ENCODE data around the gene PLXNA2. TPM values are rescaled to one million over a fixed set of nuclear protein-coding genes. Genes with fewer than 3 reads are reported as not detected.

PLXNA2 gene
- total and polyA plus RNA-seq, 2 of the 13 experiments (the other 11 are each of a cell fraction or from before 2014, with no cell fraction given): 1.1 to 2.1 TPM

DNA sequence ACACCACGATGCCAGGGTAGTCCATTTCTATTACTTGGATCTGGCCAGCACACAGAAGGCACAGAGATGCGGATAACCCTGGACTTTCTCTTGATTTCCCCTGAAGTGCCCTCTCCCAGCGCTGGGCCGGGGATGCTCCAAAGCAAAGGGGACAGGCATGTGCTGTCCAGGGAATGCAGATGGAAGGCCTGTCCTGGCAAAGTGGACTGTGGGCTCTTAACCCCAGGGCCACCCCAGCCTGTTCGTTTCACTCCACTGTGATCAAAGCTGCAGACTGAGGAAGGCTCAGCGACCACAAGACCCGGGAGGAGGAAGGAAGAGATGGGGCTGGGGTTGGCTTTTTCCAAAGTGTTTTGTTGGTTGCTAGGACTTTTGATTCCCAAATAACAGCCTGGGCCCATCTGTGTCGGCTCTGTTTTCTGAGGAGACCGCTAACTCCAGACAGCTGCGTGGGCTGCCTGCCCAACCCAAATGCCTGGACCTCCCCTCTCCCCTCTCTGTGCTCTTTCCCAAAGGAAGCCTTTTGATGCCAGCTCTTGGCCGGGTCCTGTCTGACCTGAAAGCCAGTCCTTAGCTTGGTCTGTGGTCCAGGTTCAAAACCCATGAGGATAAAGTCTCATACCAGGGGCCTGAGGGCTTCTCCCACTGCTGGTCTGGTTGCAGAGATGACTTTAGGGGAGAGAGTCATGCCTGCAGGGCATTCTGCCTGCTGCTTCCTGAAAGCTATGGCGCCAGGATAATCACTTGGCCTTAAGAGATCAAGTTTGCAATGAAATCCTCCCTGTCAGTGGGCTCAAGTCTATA lies 213.7 kb downstream of the PLXNA2 start:
- no peak for DNase-seq (ENCODE audit: low spot score)
- WGBS (ENCODE audit: low lambda C conversion rate): 58% methylated on average over 7 of the region's 12 CpGs
- no TSS peak for BruUV-seq (replicated peaks)
- POLR2A ChIA-PET: no interaction called here
- in situ Hi-C loops (cut with HindIII; ENCODE audit: extremely low pct_ligation_motif_present, low pct_unique_long_range_greater_than_20kb) (no loop called here), intact Hi-C loops (cut with micrococcal nuclease; ENCODE audit: unreplicated experiment) (no loop called here)
- no peak overlapping the region for H3K4me3 ChIP-seq (replicated peaks in 1 of 3; ENCODE audit: insufficient read depth in 1 of 3, low read depth in 2 of 3, low read length in 3 of 3)
- no peaks in the 10 kb centered on the region for H3K4me1 ChIP-seq (ENCODE audit: insufficient read depth, low read length)
- no peak overlapping the region for H3K9ac ChIP-seq (ENCODE audit: insufficient read depth, low read depth, low read length)
- H3K27ac ChIP-seq (ENCODE audit: extremely low read length, insufficient read depth, low read length): no peak overlapping the region
- no peak overlapping the region for H3K4me2 ChIP-seq (ENCODE audit: low read depth, low read length)
- H2AFZ ChIP-seq (ENCODE audit: low read length): no peak overlapping the region
- TF ChIP-seq GABPB1 (CRISPR knock-in tag; IDR thresholded peaks at IDR 0.05): no peak
- no peak for TF ChIP-seq SALL1 (CRISPR knock-in tag; IDR thresholded peaks at IDR 0.05)
- TF ChIP-seq NPAS2 (CRISPR knock-in tag; IDR thresholded peaks at IDR 0.05; ENCODE audit: borderline replicate concordance): no peak
- TF ChIP-seq, protein P1, sequence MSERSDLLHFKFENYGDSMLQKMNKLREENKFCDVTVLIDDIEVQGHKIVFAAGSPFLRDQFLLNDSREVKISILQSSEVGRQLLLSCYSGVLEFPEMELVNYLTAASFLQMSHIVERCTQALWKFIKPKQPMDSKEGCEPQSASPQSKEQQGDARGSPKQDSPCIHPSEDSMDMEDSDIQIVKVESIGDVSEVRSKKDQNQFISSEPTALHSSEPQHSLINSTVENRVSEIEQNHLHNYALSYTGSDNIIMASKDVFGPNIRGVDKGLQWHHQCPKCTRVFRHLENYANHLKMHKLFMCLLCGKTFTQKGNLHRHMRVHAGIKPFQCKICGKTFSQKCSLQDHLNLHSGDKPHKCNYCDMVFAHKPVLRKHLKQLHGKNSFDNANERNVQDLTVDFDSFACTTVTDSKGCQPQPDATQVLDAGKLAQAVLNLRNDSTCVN (CRISPR knock-in tag; IDR thresholded peaks at IDR 0.05; ENCODE audit: borderline replicate concordance): no peak
- TF ChIP-seq, protein P2, sequence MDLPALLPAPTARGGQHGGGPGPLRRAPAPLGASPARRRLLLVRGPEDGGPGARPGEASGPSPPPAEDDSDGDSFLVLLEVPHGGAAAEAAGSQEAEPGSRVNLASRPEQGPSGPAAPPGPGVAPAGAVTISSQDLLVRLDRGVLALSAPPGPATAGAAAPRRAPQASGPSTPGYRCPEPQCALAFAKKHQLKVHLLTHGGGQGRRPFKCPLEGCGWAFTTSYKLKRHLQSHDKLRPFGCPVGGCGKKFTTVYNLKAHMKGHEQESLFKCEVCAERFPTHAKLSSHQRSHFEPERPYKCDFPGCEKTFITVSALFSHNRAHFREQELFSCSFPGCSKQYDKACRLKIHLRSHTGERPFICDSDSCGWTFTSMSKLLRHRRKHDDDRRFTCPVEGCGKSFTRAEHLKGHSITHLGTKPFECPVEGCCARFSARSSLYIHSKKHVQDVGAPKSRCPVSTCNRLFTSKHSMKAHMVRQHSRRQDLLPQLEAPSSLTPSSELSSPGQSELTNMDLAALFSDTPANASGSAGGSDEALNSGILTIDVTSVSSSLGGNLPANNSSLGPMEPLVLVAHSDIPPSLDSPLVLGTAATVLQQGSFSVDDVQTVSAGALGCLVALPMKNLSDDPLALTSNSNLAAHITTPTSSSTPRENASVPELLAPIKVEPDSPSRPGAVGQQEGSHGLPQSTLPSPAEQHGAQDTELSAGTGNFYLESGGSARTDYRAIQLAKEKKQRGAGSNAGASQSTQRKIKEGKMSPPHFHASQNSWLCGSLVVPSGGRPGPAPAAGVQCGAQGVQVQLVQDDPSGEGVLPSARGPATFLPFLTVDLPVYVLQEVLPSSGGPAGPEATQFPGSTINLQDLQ (CRISPR knock-in tag; IDR thresholded peaks at IDR 0.05): no peak
- TF ChIP-seq ZNF30 (CRISPR knock-in tag; IDR thresholded peaks at IDR 0.05): no peak
- TF ChIP-seq ZNF629 (CRISPR knock-in tag; conservative IDR thresholded peaks at IDR 0.05): no peak
- TF ChIP-seq MAFG (CRISPR knock-in tag; IDR thresholded peaks at IDR 0.05): no peak
- TF ChIP-seq ZNF333 (CRISPR knock-in tag; IDR thresholded peaks at IDR 0.05; ENCODE audit: borderline replicate concordance): no peak
- TF ChIP-seq, protein P3, sequence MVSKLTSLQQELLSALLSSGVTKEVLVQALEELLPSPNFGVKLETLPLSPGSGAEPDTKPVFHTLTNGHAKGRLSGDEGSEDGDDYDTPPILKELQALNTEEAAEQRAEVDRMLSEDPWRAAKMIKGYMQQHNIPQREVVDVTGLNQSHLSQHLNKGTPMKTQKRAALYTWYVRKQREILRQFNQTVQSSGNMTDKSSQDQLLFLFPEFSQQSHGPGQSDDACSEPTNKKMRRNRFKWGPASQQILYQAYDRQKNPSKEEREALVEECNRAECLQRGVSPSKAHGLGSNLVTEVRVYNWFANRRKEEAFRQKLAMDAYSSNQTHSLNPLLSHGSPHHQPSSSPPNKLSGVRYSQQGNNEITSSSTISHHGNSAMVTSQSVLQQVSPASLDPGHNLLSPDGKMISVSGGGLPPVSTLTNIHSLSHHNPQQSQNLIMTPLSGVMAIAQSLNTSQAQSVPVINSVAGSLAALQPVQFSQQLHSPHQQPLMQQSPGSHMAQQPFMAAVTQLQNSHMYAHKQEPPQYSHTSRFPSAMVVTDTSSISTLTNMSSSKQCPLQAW (CRISPR knock-in tag; IDR thresholded peaks at IDR 0.05): no peak
- TF ChIP-seq, protein P4, sequence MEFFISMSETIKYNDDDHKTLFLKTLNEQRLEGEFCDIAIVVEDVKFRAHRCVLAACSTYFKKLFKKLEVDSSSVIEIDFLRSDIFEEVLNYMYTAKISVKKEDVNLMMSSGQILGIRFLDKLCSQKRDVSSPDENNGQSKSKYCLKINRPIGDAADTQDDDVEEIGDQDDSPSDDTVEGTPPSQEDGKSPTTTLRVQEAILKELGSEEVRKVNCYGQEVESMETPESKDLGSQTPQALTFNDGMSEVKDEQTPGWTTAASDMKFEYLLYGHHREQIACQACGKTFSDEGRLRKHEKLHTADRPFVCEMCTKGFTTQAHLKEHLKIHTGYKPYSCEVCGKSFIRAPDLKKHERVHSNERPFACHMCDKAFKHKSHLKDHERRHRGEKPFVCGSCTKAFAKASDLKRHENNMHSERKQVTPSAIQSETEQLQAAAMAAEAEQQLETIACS (CRISPR knock-in tag; IDR thresholded peaks at IDR 0.05): no peak
- TF ChIP-seq ZNF329 (CRISPR knock-in tag; IDR thresholded peaks at IDR 0.05; ENCODE audit: low read depth): no peak
- TF ChIP-seq KAT8 (CRISPR knock-in tag; IDR thresholded peaks at IDR 0.05): no peak
- no peak for TF ChIP-seq NFATC3 (CRISPR knock-in tag; IDR thresholded peaks at IDR 0.05)
- TF ChIP-seq, protein P5, sequence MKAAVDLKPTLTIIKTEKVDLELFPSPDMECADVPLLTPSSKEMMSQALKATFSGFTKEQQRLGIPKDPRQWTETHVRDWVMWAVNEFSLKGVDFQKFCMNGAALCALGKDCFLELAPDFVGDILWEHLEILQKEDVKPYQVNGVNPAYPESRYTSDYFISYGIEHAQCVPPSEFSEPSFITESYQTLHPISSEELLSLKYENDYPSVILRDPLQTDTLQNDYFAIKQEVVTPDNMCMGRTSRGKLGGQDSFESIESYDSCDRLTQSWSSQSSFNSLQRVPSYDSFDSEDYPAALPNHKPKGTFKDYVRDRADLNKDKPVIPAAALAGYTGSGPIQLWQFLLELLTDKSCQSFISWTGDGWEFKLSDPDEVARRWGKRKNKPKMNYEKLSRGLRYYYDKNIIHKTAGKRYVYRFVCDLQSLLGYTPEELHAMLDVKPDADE (CRISPR knock-in tag; IDR thresholded peaks at IDR 0.05): no peak
- no peak for FAIRE-seq
- CTCF ChIA-PET (ENCODE audit: low intra/inter-chr PET ratio, low total read pairs): no interaction called here
- no peaks in the 10 kb centered on the region for H3K9me3 ChIP-seq (ENCODE audit: low read length)
- H3K36me3 ChIP-seq (replicated peaks in 1 of 2; ENCODE audit: control insufficient read depth in 1 of 2, insufficient read depth in 2 of 2, low read length in 2 of 2): no peaks in the 10 kb centered on the region
- no peaks in the 10 kb centered on the region for H3K79me2 ChIP-seq (ENCODE audit: insufficient read depth, low read length)
- ATAC-seq: no peak
- H4K20me1 ChIP-seq (ENCODE audit: insufficient read depth, low read length): no peaks in the 10 kb centered on the region
- no peaks in the 10 kb centered on the region for H3K27me3 ChIP-seq (ENCODE audit: control insufficient read depth in 1 of 2, insufficient read depth in 2 of 2, low read length in 2 of 2)

Data from HepG2 (cell line).